Activated naive CD4-positive, alpha-beta T cell treated with Interleukin-2 at 50 U/mL for 16 hours (primary cell): ENCODE results near the gene METTL6.
"Not testable (repeated sequence)": the region's sequence is repeated elsewhere in the genome, so short reads cannot be mapped to it uniquely, and the experiment has no call there.

Source experiments
- DNase-seq: peaks from one replicate; pipeline ENCODE4 v3.0.0-alpha.2; 2020

The METTL6 gene, protein sequence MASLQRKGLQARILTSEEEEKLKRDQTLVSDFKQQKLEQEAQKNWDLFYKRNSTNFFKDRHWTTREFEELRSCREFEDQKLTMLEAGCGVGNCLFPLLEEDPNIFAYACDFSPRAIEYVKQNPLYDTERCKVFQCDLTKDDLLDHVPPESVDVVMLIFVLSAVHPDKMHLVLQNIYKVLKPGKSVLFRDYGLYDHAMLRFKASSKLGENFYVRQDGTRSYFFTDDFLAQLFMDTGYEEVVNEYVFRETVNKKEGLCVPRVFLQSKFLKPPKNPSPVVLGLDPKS

DNA sequence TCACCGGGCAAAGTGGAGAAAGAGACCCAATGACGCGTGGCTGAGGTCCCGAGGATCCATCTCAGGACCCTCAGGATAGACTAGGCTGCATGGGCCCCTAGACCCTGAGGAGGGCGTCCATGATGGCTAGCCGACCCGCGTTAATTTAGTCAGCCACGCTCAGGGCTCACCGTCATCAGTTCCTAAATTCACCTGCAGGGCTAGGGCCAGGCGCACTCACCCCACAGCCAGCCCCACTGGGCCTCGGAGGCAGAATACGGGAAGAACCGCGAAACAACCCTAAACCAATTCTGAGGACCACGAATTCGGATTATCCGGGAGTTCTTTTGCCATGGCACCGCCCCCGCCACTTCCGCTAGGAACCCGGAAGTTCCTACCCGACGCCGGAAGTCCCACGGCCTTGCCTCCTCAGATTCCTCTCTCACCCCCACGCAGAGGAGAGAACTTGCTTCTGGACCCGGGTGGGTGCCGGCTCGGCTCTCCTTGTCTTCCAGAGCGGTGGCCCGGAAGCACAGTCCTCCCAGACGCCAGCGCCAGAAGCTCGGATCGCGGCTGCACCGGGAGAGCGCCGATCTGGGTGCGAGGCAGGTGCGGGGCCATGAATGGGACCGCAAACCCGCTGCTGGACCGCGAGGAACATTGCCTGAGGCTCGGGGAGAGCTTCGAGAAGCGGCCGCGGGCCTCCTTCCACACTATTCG is at the start of gene METTL6, which contains the start of gene EAF1:
TSS of gene METTL6 (minus strand) at position 363 of the 699 bp plus-strand sequence. CDS start 1,033 bp downstream, outside the sequence.
TSS of gene EAF1 (plus strand) at position 417 of the 699 bp plus-strand sequence. CDS start at position 599, 182 bp downstream.
- peak; percentile 90 for DNase-seq

DNA sequence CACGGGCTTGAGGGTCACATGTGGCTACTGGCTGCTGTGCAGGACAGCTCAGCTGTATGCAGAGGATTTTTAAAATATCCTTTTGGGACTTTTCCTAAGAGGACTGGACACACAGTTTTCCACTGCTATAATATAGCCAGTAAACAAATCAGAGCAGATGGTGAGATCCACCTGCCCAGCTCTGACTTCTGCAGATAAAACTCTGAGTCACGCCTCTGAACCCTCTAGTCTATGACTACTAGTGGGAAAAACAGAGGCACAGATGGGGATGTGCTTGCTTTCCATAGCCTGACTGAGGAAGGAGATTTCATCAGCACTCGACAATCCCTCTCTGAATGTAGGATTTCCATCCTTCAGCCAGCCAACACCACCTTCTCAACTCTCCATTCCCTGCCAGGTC is 49.0 kb upstream of the METTL6 start:
- no peak for DNase-seq

DNA sequence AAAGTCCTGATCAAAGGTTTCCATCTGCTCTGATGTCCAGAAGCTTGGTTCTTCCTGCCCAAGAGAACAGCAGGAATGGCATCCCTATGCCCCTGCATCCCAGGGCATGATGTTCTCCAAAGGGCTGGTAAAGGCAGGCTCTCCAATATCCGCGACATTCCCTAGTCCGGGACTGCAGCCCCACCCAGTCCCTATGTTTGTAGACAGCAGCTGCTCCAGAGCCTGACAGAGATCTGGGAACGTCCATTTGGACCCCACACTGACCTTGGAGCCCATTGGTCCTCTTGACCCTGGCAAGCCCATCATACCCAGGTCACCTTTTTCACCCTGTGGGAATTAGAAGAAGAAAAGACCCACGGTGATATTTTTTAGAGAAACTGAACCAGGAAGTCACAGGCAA is 47.8 kb upstream of the METTL6 start:
- no peak for DNase-seq

DNA sequence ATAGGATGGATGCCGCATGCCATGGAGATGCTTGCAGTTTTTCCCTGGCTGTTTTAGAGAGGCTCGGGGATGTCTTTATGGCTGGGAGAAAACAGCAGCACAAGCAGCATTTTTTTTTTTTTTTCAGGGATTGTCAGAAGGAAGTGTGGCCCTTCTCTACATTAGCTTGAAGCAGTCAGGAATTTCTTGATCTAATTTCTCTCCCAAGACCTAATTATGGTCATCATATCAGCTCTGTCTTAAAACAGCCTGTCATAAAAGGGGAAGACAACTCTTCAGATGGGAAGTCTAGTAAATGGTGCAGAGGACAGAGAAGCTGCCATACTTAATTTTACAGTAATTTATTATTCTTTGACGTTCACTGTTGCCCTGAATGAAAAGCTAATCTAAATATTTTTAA is 44.5 kb upstream of the METTL6 start:
- no peak for DNase-seq

DNA sequence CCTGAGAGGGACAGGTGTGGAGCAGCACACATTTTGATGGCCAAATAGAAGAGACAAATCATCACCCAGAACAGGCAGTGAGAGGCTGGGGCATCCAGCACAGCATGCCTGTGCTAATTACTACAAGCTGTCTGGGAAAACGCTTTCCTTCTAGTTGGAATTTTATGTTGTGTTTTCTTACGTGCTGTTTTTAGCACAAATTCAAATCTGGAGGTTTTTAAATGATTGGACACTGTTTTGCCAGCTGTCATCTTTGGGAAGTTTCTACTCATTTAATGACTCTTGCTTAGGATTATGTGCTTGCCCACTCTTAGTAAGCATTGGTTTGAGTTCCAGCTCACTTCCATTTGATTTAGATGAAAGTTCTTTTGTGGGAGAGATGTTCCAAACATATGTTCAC is 43.5 kb upstream of the METTL6 start:
- no peak for DNase-seq

DNA sequence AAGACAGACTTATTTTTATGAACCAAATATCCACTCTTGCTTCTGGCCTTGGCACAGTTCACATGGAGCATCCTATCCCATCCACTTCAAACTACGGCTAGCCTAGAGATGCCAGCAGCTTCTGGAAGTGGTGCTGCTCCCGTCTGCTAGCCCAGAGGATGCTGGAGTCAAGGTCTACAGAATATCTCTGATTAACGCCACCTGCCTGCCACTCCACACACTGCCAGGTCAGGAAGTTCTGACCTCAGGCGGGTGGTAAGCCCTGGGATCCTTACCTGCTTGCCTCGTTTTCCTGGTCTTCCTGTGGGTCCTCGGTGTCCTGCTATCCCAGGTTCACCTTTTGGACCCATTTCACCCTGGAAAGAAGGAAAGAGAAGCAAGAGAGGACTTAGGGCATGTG is 42.9 kb upstream of the METTL6 start:
- no peak for DNase-seq

DNA sequence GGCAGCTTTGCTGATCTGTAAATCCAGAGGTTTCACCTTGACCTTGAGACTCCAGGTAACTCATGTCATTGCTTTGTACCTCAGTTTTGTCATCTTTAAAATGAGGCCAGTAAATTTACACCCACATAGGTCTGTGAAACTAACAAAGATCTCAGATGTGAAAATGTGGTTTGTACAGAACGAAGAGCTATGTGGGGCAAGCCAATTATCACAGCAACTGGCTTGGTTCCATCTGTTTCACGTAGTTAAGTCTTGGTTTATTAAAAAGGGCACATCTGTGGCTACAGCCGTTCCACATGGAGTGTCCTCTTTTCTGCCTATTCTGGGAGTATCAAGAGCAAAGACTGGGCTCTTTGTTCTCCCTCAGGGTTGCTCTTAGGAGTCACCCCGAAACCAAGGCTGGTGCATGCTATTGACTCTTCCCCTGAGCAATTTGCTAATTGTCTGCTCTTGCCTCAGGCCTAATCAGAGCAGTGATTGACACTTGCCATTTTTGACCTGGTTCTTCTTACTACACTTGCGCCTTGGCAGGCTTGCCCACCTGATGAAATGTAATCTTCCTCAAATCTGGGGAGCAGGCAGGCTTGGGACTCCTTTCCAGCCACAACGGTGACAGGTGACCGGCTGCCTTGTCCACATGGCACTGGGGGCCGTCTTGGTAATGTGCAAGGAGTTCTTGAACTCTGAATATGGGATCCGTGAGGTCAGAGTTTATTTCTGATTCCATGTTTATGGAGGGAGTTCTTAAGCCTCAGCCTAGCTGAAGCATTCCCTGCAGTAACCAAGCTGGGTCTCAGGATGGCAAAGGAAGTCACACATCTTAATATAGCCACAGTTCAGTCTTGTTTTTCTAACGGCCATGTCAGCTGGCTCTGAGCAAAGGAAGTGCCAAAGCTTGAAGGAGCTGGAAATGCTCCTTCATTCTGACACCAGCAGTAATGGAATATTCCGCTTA is 40.2 kb upstream of the METTL6 start:
- DNase-seq = no peak

DNA sequence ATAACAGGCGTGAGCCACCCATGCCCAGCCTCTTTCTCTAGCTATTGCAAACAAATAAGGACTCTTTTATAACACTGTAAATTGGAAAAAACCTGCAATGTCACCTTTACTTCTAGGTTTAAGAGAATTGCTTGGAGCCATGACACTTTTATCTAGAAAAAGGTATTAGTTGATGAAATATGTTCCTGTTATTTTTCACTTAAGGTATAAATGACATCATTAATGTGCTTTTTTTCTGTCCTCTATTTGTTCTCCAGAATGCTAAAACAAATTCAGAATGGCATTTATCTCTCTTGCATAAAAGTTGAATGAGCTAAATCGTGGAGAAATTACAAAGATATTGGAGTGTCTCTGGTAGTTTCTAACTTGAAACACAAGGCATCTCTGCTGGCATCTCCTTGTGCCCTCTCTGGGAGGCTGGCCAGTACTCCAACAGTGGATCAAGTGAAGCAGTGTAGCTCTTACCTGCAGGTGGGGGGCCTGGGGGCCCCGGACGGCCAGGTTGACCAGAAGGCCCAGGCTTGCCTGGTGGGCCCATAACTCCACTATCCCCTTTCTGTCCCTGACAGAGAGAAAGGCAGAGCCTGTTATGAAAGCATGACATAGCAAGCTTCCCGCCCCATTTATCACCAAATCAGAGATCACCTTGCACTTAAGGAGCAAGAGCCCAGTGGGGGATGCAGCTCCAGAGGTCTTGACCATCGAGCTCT is 38.7 kb upstream of the METTL6 start:
- DNase-seq = no peak

DNA sequence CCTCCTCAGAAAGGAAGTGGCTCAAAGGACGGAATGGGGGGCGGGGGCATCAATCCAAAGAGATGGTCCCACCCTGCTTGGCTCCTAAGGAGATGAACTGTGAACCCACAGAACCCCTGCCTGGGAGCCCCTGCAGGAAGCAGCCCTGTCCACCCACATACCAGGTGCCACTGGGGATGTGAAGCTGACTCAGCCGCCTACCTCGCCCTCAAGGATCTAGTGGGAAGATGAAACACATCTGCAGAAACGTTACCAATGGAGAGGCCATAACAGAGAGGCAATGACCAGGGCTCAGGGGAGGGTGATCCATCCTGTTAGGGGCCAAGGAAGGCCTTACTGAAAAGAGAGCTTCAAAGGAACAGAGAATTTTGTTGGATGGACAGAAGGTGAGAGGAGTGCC is 35.1 kb upstream of the METTL6 start:
- DNase-seq = peak; percentile 11

DNA sequence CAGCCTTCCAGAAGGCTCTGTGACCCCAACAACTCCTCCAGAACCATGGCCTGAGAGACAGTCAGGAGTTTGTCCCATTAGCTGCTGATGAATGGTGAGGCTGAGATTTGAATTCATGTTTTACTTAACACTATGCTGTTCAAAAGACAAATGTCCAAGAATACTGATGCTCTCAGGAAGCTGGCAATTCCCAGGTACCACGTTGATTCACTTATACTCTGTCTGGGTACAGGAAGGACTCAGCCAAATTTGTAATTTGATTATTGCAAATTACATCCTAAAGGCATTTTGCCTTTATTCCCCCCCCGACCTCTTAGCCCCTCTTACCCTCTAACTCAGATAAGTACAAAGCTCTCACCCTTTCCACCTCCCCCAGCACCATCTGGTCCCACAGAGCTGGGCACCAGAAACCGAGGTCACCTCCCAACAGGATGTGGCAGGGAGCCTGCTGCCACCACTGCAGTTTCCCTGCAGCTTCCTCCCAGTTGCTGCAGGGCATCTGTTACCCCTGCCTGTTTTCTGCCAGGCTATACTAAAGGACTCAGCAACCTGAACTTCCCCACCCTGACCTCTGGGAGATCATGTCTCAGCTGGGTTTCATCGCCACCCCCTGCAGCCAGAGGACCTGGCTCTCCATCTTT is 33.7 kb upstream of the METTL6 start:
- no peak for DNase-seq

DNA sequence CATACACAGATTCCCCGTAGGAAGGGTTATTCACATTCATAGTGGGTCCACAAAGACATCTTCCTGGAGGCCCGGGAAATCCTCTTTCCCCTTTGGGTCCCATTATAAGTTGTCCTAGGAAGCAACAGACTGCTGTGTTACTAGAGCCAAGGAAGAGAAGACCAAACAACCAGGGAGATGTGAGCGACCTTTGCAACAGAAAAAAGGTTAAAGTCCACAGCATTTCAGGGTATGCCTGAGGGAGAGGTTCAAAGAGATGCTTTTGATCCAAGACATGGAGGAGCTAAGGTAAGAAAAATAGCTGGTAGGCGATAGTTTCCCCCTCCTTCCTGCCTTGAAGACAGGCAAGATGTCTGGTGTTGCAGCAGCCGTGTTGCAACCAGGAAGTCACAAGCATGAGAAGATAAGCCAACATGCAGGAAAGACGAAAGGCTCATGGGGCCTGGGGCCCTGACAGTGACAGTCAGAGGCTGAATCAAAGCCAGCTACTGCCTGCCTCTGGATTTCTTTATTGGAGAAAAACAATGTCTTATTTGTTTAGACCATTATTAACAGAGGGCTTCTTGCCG is 31.0 kb upstream of the METTL6 start:
- no peak for DNase-seq

DNA sequence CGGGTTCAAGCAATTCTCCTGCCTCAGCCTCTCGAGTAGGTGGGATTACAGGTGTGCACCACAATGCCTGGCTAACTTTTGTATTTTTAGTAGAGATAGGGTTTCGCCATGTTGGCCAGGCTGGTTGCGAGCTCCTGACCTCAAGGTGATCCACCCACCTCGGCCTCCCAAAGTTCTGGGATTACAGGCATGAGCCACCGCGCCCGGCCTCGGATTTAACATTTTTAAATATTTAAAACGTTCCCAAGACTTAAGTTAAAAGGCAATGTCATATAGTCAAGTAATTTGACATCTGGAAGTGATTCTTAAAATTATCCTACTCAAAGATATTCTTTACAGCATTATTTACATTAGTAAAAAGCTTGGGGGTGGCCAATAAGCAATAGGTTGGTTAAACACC is 29.6 kb upstream of the METTL6 start:
- DNase-seq = not testable (repeated sequence)

DNA sequence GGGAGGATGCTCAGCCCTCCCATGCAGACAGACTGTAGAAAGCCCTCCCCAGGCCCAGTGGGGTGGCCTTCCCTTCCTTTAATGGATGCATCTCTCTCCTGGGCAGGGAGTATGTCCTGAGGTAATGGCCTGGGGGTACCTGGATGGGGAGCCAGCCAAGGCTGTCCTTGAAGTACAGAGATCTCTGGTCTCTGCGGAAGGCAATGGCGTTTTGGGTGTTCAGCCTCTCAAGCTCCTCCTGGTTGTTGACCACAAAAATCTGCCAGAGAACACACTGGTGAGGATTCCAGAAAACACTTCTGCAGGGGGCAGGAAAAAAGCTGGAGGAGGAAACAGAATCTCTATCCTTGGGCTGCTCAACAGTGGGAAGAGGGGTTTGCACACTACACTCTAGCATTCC is 29.0 kb upstream of the METTL6 start:
- DNase-seq = no peak

DNA sequence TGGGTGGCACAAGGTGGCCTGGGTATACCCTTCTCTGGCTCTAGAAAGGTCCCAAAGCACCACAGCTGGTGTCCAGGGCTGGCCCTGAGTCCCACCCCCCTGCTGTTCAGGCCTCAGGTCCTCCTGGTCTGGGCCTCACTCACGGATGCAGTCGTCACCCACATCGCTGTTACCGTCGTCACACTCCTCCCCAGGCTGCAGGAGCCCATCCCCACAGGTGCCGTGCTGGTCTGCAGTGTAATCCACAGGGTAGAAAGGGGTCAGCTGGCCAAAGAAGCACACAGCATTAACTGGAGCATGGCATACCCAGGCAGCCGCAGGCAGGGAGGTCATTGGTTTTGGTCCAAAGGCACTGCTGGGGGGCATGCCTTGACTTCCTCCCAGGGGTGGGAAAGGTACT is 28.4 kb upstream of the METTL6 start:
- DNase-seq = no peak

DNA sequence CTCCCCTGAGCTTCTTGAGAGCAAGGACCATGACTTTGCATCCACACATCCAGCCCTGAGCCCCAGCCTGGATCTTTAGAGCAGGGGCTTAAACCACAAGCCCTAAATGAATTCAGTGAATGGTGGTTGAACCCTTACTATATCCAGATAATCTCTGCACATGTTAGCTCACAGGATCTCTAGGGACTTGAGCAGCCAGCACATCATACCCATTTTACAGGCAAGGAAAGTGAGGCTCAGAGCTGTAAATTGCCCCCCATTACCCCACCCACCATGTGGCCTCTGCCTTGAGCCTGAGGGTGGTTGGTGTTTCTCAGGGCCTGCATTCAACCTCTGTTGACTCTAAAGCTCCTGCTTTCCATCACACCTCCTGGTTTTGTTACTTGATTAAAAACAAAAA is 27.6 kb upstream of the METTL6 start:
- DNase-seq = no peak

DNA sequence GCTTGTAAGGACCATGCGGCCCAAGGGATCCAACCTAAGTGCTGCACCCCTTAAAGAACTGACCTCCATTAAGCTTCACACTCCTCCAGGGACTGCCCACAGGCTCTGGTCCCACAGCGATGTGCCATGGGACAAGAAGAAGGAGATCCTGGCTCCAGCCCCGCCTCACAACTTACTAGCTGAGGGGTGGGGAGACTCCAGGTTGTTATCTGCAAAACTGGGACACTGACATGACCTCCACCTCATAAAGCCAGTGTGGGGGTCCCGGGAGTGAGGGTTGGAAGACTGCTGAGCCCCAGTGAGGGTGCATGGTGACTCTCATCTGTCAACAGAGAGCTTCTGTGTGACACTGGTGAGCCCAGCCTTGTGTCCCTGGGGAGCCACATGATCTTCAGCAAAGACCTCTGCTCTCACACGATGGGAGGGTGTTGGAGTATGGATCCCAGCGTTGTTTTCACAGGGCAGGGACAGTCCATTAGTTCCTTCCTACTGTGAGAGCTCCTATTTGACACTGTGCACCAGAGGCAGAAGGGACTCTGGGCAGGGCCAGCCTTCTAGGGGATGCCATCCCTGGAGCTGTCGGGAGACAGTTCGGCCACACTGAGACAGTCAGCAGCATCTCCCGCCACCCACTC is 26.8 kb upstream of the METTL6 start:
- DNase-seq = no peak

DNA sequence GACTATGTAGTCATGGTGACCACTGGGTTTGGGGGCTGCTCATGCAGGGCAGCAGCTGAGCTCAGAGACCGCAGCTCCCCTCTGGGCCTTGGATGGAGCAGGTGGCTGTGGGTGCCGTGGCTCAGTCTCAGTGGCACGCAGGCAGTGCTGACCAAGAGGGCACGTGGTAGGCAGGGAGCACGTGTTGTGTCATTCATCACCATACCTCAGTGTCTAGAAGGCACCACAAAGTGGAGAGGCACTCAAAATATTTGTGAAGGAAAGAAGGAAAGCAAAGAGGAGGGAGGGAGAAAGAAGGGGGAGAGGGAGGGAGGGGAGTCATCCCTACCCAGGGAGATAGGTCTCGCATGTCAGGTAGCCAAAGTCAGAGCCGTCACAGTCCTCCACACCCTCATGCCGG is 26.2 kb upstream of the METTL6 start:
- DNase-seq = no peak

DNA sequence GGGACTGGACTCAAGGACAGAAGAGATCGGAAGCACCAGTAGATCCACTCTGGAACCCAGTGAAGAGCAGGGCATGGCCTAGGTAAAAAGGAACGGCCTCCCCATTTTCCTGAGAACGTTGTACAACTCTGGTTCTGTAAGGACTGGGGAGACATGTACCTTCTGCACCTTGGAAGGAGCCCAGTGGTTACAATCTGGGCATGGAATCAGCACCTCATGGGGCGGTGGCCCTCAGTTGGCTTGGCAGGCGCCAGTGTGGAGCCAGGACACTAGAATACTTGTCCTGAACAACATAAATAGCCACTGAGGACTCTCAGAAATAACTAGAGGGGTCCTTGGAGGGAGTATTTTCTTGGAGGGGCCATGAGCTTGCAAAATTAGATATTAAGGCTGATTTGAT is 25.6 kb upstream of the METTL6 start:
- DNase-seq = no peak

DNA sequence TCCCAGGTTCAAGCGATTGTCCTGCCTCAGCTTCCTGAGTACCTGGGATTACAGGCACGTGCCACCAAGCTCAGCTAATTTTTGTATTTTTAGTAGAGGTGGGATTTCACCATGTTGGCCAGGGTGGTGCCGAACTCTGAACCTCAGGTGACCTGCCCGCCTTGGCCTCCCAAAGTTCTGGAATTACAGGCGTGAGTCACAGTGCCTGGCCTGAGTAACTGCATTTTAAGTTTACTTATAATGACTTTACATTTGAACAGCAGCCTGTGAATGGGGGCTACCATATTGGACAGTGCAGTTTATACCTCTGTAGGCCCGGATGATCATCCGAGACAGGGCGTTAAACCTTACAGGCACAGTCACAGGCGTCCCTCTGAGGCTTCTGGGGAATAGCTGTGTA is 24.8 kb upstream of the METTL6 start:
- no peak for DNase-seq

DNA sequence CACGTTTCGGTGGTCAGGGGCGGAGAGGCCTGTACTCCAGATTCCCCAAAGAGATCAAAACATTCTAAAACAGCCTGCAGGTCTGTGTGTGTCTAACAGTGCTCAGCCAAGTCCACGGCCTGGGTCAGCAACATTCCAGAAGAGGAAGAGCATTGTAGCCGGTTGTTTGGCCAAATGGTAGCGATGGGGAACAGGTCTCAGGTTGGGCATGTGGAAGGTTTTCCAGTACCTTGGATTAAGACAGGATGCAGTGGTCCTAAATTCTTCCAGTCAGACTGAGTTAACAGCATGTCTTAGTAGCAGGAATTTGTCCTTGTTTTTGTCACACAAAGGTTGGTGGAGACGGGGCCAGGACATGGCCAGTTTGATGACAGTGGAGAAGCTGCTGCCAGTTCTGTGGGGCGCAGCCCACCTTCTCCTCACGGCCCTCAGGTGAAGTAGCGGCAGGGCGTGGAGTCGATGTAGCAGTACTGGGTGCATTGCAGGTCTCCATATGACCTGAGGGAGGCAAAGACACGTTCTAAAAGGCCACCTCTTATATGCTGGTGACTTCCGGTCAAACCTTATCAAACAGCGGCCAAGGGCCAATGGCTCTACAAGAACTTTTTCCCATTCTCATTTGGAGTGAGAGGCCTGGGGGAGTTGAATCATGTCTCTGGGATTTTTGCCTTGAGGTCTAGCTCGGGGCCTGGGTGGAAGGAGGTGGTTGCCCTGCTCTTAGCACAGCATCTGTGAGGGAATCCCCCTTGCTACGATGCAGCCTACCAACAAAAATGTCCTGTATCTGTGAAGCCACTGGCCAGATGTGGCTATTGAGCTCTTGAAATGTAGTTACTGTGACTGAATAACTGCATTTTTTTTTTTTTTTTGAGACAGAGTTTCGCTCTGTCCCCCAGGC is 24.1 kb upstream of the METTL6 start:
- no peak for DNase-seq
